ENCODE data around the gene PGAP6. TPM values are rescaled to one million over a fixed set of nuclear protein-coding genes. Genes with fewer than 3 reads are reported as not detected.
"Not testable (repeated sequence)": the region's sequence is repeated elsewhere in the genome, so short reads cannot be mapped to it uniquely, and the experiment has no call there.

The PGAP6 gene
- total and polyA plus RNA-seq, 12 donors: 18.2 to 66.7 (median 42.3) TPM

DNA sequence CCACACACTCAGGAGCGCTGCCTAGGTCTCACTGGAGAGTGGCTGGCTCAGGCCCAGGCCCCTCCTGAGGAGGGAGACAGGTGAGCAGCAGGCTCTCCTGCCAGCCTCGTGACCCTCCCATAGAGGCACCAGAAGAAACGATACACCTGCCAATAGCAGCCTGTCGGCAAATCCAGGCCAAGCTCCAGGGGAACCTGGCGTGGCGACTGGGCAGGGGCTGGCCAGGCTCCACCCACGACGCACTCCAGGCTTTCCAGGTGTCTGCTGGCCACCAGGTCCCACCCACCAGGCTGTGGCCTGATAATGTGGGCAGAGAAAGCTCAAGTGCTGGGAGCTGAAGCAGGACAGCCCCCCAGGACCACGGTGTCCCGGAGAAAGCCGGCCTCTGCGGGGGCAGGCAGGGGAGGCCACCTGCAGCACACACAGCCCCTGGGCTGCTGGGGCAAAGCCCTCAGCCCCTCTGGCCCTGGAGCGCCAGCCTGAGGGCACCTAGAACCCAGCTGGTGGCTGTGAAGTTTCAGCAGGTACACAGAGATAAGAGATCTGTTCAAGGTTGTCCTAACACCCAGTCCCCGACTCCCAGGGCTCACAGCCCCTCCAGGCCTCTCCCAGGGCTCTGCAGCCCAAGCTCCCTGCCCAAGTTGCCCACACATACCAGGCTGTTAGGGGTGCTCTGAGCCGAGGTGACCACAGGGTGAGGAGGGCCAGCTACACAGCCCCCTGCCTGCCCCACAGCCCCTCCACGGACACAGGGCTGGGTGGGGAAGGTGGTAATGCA, 2.4 kb downstream of the PGAP6 start:
- DNase-seq: no peak

DNA sequence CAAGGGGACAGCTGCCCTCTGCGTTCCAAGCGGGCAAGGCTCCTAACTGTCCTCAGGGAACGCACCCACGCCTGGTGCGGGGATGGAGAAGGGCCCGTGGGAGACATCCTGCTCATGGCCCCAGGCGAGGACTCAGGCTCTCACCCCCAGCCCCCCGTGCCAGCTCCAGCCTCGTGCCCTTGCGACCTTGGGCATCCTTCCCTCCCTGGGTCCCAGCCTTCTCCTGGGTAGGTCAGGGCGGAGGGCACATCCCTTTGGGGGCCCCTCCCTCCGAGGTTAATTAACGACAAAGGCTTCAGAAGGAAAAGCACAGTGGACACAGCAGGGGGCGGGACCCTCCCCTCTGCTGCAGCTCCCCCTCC, 3.0 kb downstream of the PGAP6 start:
- Histone ChIP-seq H3K27ac (no peak overlapping the region), H3K27me3 (no peaks in the 10 kb centered on the region), H3K4me3 (no peak overlapping the region), H3K9me3 (replicated peaks in 1 of 3) (no peaks in the 10 kb centered on the region), H3K36me3 (replicated peaks in 1 of 2) (peaks cover 0 to 35% of the 10 kb centered on the region in 2 donors), H3K4me1 (replicated peaks in 1 of 2) (peaks cover 14 to 31% of the 10 kb centered on the region in 2 donors)
- intact Hi-C loops (cut with DNase I): no loop called here
- no peak for DNase-seq
- 67 to 86% (median 72%) methylated on average over 5 to 14 of the region's 14 CpGs for WGBS, 4 donors
- TF ChIP-seq, protein P1, sequence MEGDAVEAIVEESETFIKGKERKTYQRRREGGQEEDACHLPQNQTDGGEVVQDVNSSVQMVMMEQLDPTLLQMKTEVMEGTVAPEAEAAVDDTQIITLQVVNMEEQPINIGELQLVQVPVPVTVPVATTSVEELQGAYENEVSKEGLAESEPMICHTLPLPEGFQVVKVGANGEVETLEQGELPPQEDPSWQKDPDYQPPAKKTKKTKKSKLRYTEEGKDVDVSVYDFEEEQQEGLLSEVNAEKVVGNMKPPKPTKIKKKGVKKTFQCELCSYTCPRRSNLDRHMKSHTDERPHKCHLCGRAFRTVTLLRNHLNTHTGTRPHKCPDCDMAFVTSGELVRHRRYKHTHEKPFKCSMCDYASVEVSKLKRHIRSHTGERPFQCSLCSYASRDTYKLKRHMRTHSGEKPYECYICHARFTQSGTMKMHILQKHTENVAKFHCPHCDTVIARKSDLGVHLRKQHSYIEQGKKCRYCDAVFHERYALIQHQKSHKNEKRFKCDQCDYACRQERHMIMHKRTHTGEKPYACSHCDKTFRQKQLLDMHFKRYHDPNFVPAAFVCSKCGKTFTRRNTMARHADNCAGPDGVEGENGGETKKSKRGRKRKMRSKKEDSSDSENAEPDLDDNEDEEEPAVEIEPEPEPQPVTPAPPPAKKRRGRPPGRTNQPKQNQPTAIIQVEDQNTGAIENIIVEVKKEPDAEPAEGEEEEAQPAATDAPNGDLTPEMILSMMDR (IDR thresholded peaks at IDR 0.05): no peak
- no peak for TF ChIP-seq POLR2A (IDR thresholded peaks at IDR 0.05)

More for the DNA sequence above, 2.4 kb downstream of the PGAP6 start:
- H3K27me3 ChIP-seq: no peaks in the 10 kb centered on the region
- no peak overlapping the region for H3K4me3 ChIP-seq
- H3K9me3 ChIP-seq (replicated peaks in 1 of 3): no peaks in the 10 kb centered on the region
- intact Hi-C loops (cut with DNase I): no loop called here
- 81 to 89% (median 85%) methylated on average over 7 to 16 of the region's 16 CpGs for WGBS, 4 donors
- peaks cover 0 to 29% of the 10 kb centered on the region in 2 donors for H3K36me3 ChIP-seq (replicated peaks in 1 of 2)
- TF ChIP-seq, protein P1 (IDR thresholded peaks at IDR 0.05): no peak
- TF ChIP-seq POLR2A (IDR thresholded peaks at IDR 0.05): no peak
- peaks cover 15 to 36% of the 10 kb centered on the region in 2 donors for H3K4me1 ChIP-seq (replicated peaks in 1 of 2)
- no peak overlapping the region for H3K27ac ChIP-seq

- H3K9me3 ChIP-seq (replicated peaks in 1 of 3); H3K4me3 ChIP-seq; intact Hi-C loops (cut with DNase I); H3K27ac ChIP-seq; DNase-seq; H3K27me3 ChIP-seq: not testable (repeated sequence)
- WGBS, 4 donors: 90 to 94% (median 93%) methylated on average over 15 to 36 of the region's 36 CpGs
- Histone ChIP-seq H3K36me3 (replicated peaks in 1 of 2) (peaks cover 0 to 40% of the 10 kb centered on the region in 2 donors), H3K4me1 (replicated peaks in 1 of 2) (peaks cover 11 to 26% of the 10 kb centered on the region in 2 donors)
Measured at GRCh38 chr16:378113-378820, 3.5 kb downstream of the PGAP6 start.

GRCh38 chr16:377419-377951, 4.3 kb downstream of the PGAP6 start:
- intact Hi-C loops (cut with DNase I): no loop called here
- no peaks in the 10 kb centered on the region for H3K9me3 ChIP-seq (replicated peaks in 1 of 3)
- H3K27me3 ChIP-seq: no peaks in the 10 kb centered on the region
- no peak for DNase-seq
- H3K4me3 ChIP-seq: no peak overlapping the region
- H3K36me3 ChIP-seq (replicated peaks in 1 of 2): peaks cover 0 to 46% of the 10 kb centered on the region in 2 donors
- no peak overlapping the region for H3K27ac ChIP-seq
- H3K4me1 ChIP-seq (replicated peaks in 1 of 2): peaks cover 7 to 18% of the 10 kb centered on the region in 2 donors
- TF ChIP-seq POLR2A (IDR thresholded peaks at IDR 0.05): no peak
- TF ChIP-seq, protein P1 (IDR thresholded peaks at IDR 0.05): no peak
- WGBS, 4 donors: 75 to 93% (median 90%) methylated on average over 11 to 42 of the region's 42 CpGs

Data from adrenal gland (tissue), 12 donors.